ENCODE results near the gene MOXD1. TPM values are rescaled to one million over a fixed set of nuclear protein-coding genes. Genes with fewer than 3 reads are reported as not detected.

Gene MOXD1
- total RNA-seq, 1 donor from 2014 or later, result 4.8 TPM

GRCh38 chr6:132264021-132264500, 137.2 kb downstream of the MOXD1 start:
- H3K4me1 ChIP-seq, result peaks cover 3% of the 10 kb centered on the region
- no peak for DNase-seq (ENCODE audit: low spot score)
- H3K27me3 Mint-ChIP-seq (ENCODE audit: insufficient read depth, low read depth), result peaks cover 3% of the 10 kb centered on the region
- no peak overlapping the region for H3K4me2 ChIP-seq
- no peaks in the 10 kb centered on the region for H3F3A ChIP-seq (ENCODE audit: low read depth)
- H4K20me1 ChIP-seq (ENCODE audit: low read depth), result no peaks in the 10 kb centered on the region
- no peaks in the 10 kb centered on the region for H3K36me3 Mint-ChIP-seq
- no peaks in the 10 kb centered on the region for H3K27me3 ChIP-seq
- peaks cover 1% of the 10 kb centered on the region for H3K4me1 Mint-ChIP-seq
- H3K9me3 Mint-ChIP-seq, result no peaks in the 10 kb centered on the region
- H3K9me3 ChIP-seq (ENCODE audit: low read depth), result no peaks in the 10 kb centered on the region
- no peak overlapping the region for H2AFZ ChIP-seq (replicated peaks)
- no peak overlapping the region for H3K9ac ChIP-seq
- H3K4me3 ChIP-seq, result no peak overlapping the region
- no peaks in the 10 kb centered on the region for H3K36me3 ChIP-seq
- TF ChIP-seq EZH2phosphoT487 (IDR thresholded peaks at IDR 0.05), result no peak
- TF ChIP-seq CTCF (IDR thresholded peaks at IDR 0.05), result no peak
- TF ChIP-seq EZH2 (IDR thresholded peaks at IDR 0.05), result no peak
- no peak overlapping the region for H3K4me3 Mint-ChIP-seq
- H3K27ac Mint-ChIP-seq, result no peak overlapping the region
- no peaks in the 10 kb centered on the region for H3K79me2 ChIP-seq (ENCODE audit: low read depth)
- no peak overlapping the region for H3K27ac ChIP-seq

GRCh38 chr6:132261354-132261753, 139.9 kb downstream of the MOXD1 start:
- TF ChIP-seq CTCF (IDR thresholded peaks at IDR 0.05) (no peak), EZH2phosphoT487 (IDR thresholded peaks at IDR 0.05) (no peak), EZH2 (IDR thresholded peaks at IDR 0.05) (no peak)
- DNase-seq (ENCODE audit: low spot score), result no peak
- no peaks in the 10 kb centered on the region for H3K79me2 ChIP-seq (ENCODE audit: low read depth)
- H4K20me1 ChIP-seq (ENCODE audit: low read depth), result no peaks in the 10 kb centered on the region
- H3K4me3 Mint-ChIP-seq, result no peak overlapping the region
- no peak overlapping the region for H2AFZ ChIP-seq (replicated peaks)
- H3K36me3 Mint-ChIP-seq, result no peaks in the 10 kb centered on the region
- no peaks in the 10 kb centered on the region for H3K9me3 ChIP-seq (ENCODE audit: low read depth)
- H3K27me3 Mint-ChIP-seq (ENCODE audit: insufficient read depth, low read depth), result peaks cover 3% of the 10 kb centered on the region
- no peaks in the 10 kb centered on the region for H3K9me3 Mint-ChIP-seq
- H3F3A ChIP-seq (ENCODE audit: low read depth), result no peaks in the 10 kb centered on the region
- H3K27ac ChIP-seq, result no peak overlapping the region
- peaks cover 5% of the 10 kb centered on the region for H3K4me1 Mint-ChIP-seq
- no peaks in the 10 kb centered on the region for H3K36me3 ChIP-seq
- H3K4me2 ChIP-seq, result no peak overlapping the region
- no peak overlapping the region for H3K27ac Mint-ChIP-seq
- no peaks in the 10 kb centered on the region for H3K27me3 ChIP-seq
- peaks cover 17% of the 10 kb centered on the region for H3K4me1 ChIP-seq
- no peak overlapping the region for H3K4me3 ChIP-seq
- no peak overlapping the region for H3K9ac ChIP-seq

GRCh38 chr6:132259070-132259469, 142.2 kb downstream of the MOXD1 start:
- Histone ChIP-seq H2AFZ (replicated peaks) (no peak overlapping the region), H4K20me1 (ENCODE audit: low read depth) (no peaks in the 10 kb centered on the region), H3F3A (ENCODE audit: low read depth) (no peaks in the 10 kb centered on the region), H3K4me1 (peaks cover 17% of the 10 kb centered on the region), H3K9ac (no peak overlapping the region), H3K9me3 (ENCODE audit: low read depth) (no peaks in the 10 kb centered on the region), H3K27ac (no peak overlapping the region), H3K27me3 (no peaks in the 10 kb centered on the region), H3K79me2 (ENCODE audit: low read depth) (no peaks in the 10 kb centered on the region), H3K36me3 (no peaks in the 10 kb centered on the region), H3K4me2 (no peak overlapping the region), H3K4me3 (no peak overlapping the region)
- no peaks in the 10 kb centered on the region for H3K9me3 Mint-ChIP-seq
- DNase-seq (ENCODE audit: low spot score), result peak; percentile 30
- H3K4me1 Mint-ChIP-seq, result peaks cover 5% of the 10 kb centered on the region
- no peak for TF ChIP-seq EZH2 (IDR thresholded peaks at IDR 0.05)
- peak; percentile 53 for TF ChIP-seq CTCF (IDR thresholded peaks at IDR 0.05)
- no peak for TF ChIP-seq EZH2phosphoT487 (IDR thresholded peaks at IDR 0.05)
- peaks cover 2% of the 10 kb centered on the region for H3K27me3 Mint-ChIP-seq (ENCODE audit: insufficient read depth, low read depth)
- H3K36me3 Mint-ChIP-seq, result no peaks in the 10 kb centered on the region
- no peak overlapping the region for H3K4me3 Mint-ChIP-seq
- H3K27ac Mint-ChIP-seq, result no peak overlapping the region
